IMR-90 (cell line): Measurements from ENCODE around the gene RNF34. TPM values are rescaled to one million over a fixed set of nuclear protein-coding genes. Genes with fewer than 3 reads are reported as not detected.
A peak's percentile ranks its signal among the peaks of the same experiment; 100 is the strongest.

Source experiments
- ATAC-seq: fragments of 200-7000 bp; cut with Tn5 transposase; 2 replicates; pipeline ENCODE4 v1.9.1; 2020; ENCODE audit warnings: low read depth, mild to moderate bottlenecking, moderate library complexity
- BruUV-seq: library from RNA; stranded (reverse); fragments of 400-500 nt; replicated peaks from 2 replicates; lab custom pipeline; 2021; lab: Mats Ljungman, UMichigan
- CTCF ChIA-PET: fragments of 300-600 bp; formaldehyde crosslinking; extraction: SDS; loops from one replicate; lab custom pipeline; 2021; ENCODE audit warnings: antibody characterized with exemption; lab: Yijun Ruan, JAX
- POLR2A ChIA-PET: fragments of 300-600 bp; sonication (Branson Sonifier 250); formaldehyde crosslinking; loops from one replicate; lab custom pipeline; 2022; ENCODE audit warnings: antibody characterized with exemption; ENCODE audit not compliant: unreplicated experiment; lab: Charles Lee
- DNase-seq: peaks from one replicate; pipeline ENCODE4 v3.0.0; 2013
- H2AFZ ChIP-seq: replicated peaks from 2 replicates; pipeline ENCODE3; 2013; ENCODE audit warnings: low read length, mild to moderate bottlenecking; ENCODE audit not compliant: poor library complexity
- H2AK5ac ChIP-seq: 2 replicates; pipeline ENCODE4 v1.6.1; 2013; ENCODE audit warnings: low read depth, low read length, inconsistent platforms
- H2AK9ac ChIP-seq: replicated peaks from 2 replicates; pipeline ENCODE3; 2013; ENCODE audit warnings: mild to moderate bottlenecking, low read depth, low read length, moderate library complexity; ENCODE audit not compliant: poor library complexity
- H2BK120ac ChIP-seq: 2 replicates; pipeline ENCODE4 v1.6.1; 2013; ENCODE audit warnings: low read depth, low read length, inconsistent platforms
- H2BK15ac ChIP-seq: 3 replicates; pipeline ENCODE4 v1.6.1; 2013; ENCODE audit warnings: low read depth, low read length, inconsistent platforms
- H2BK20ac ChIP-seq: 2 replicates; pipeline ENCODE4 v1.6.1; 2013; ENCODE audit warnings: low read depth, mild to moderate bottlenecking, inconsistent platforms, low read length, moderate library complexity
- H2BK5ac ChIP-seq: 2 replicates; pipeline ENCODE4 v1.6.1; 2013; ENCODE audit warnings: mild to moderate bottlenecking, low read depth, low read length, inconsistent platforms; ENCODE audit not compliant: poor library complexity, severe bottlenecking
- H3K14ac ChIP-seq: replicated peaks from 2 replicates; pipeline ENCODE4 v1.6.1; 2013; ENCODE audit warnings: low read depth, low read length, inconsistent platforms
- H3K18ac ChIP-seq: 2 replicates; pipeline ENCODE4 v1.6.1; 2013; ENCODE audit warnings: low read depth, low read length, control low read depth
- H3K23ac ChIP-seq: 2 replicates; pipeline ENCODE4 v1.6.1; 2013; ENCODE audit warnings: low read depth, low read length, inconsistent platforms
- H3K27ac ChIP-seq: 2 replicates; pipeline ENCODE4 v1.5.1; 2013; ENCODE audit warnings: mild to moderate bottlenecking, control low read depth, low read length; ENCODE audit not compliant: insufficient read depth
- H3K27me3 ChIP-seq: 2 replicates; pipeline ENCODE4 v1.6.1; 2013; ENCODE audit warnings: low read length; ENCODE audit not compliant: control insufficient read depth, insufficient read depth
- H3K36me3 ChIP-seq: 2 replicates; pipeline ENCODE4 v1.6.1; 2013; ENCODE audit warnings: low read length, mixed read lengths; ENCODE audit not compliant: control insufficient read depth, insufficient read depth
- H3K4ac ChIP-seq: 2 replicates; pipeline ENCODE4 v1.6.1; 2013; ENCODE audit warnings: low read depth, low read length, inconsistent platforms
- H3K4me1 ChIP-seq: 2 replicates; pipeline ENCODE4 v1.6.1; 2013; ENCODE audit warnings: low read length, mixed read lengths; ENCODE audit not compliant: control insufficient read depth, insufficient read depth
- H3K4me2 ChIP-seq: 2 replicates; pipeline ENCODE4 v1.6.1; 2013; ENCODE audit warnings: low read depth, mild to moderate bottlenecking, control low read depth, low read length, moderate library complexity
- H3K4me3 ChIP-seq: 2 replicates; pipeline ENCODE4 v1.5.1; 2013; ENCODE audit warnings: low read depth, mild to moderate bottlenecking, control low read depth, low read length, moderate library complexity; ENCODE audit not compliant: insufficient read depth
- H3K56ac ChIP-seq: 2 replicates; pipeline ENCODE4 v1.6.1; 2013; ENCODE audit warnings: low read length, inconsistent platforms; ENCODE audit not compliant: insufficient read depth; ENCODE audit errors: extremely low read depth
- H3K79me1 ChIP-seq, 2 experiments: 2 replicates each; pipeline ENCODE4 v1.6.1; 2013; ENCODE audit warnings: low read length in 2 of 2, inconsistent platforms in 1 of 2, low read depth in 1 of 2
- H3K9ac ChIP-seq: 2 replicates; pipeline ENCODE4 v1.6.1; 2013; ENCODE audit warnings: low read depth, low read length, control low read depth
- H3K9me1 ChIP-seq: 2 replicates; pipeline ENCODE4 v1.6.1; 2013; ENCODE audit warnings: low read length, inconsistent platforms; ENCODE audit not compliant: insufficient read depth
- H3K9me3 ChIP-seq: 2 replicates; pipeline ENCODE4 v1.6.1; 2013; ENCODE audit warnings: low read length; ENCODE audit not compliant: control insufficient read depth, insufficient read depth
- H4K20me1 ChIP-seq: 2 replicates; pipeline ENCODE4 v1.6.1; 2013; ENCODE audit warnings: low read length, inconsistent platforms; ENCODE audit not compliant: insufficient read depth
- H4K5ac ChIP-seq: 2 replicates; pipeline ENCODE4 v1.6.1; 2013; ENCODE audit warnings: mild to moderate bottlenecking, low read depth, low read length, control low read depth
- H4K8ac ChIP-seq, 2 experiments: 2 replicates each; pipeline ENCODE4 v1.6.1; 2013; ENCODE audit warnings: low read depth in 2 of 2, low read length in 2 of 2, control low read depth in 1 of 2, inconsistent platforms in 1 of 2
- H4K91ac ChIP-seq: 2 replicates; pipeline ENCODE4 v1.6.1; 2013; ENCODE audit warnings: low read depth, low read length, inconsistent platforms; ENCODE audit not compliant: insufficient read depth
- BHLHE40 ChIP-seq: fragments of 150-350 bp; IDR thresholded peaks from 2 replicates; pipeline ENCODE4 v1.6.1; 2016; ENCODE audit warnings: mild to moderate bottlenecking, low read depth, low read length
- CEBPB ChIP-seq: IDR thresholded peaks from 2 replicates; pipeline ENCODE4 v1.6.1; 2012; ENCODE audit warnings: low read depth, low read length, improper control_type of control experiment
- CHD1 ChIP-seq: IDR thresholded peaks from 2 replicates; pipeline ENCODE4 v1.6.1; 2012; ENCODE audit warnings: low read depth, low read length, improper control_type of control experiment
- FOS ChIP-seq: fragments of 150-350 bp; IDR thresholded peaks from 2 replicates; pipeline ENCODE4 v1.6.1; 2016; ENCODE audit warnings: low read depth, low read length
- MAFK ChIP-seq: IDR thresholded peaks from 2 replicates; pipeline ENCODE4 v1.6.1; 2012; ENCODE audit warnings: low read depth, low read length, improper control_type of control experiment
- MAZ ChIP-seq: IDR thresholded peaks from 2 replicates; pipeline ENCODE4 v1.6.1; 2012; ENCODE audit warnings: low read depth, mild to moderate bottlenecking, low read length, improper control_type of control experiment, moderate library complexity, borderline replicate concordance
- MXI1 ChIP-seq: IDR thresholded peaks from 2 replicates; pipeline ENCODE4 v1.6.1; 2012; ENCODE audit warnings: low read depth, mild to moderate bottlenecking, low read length, moderate library complexity, borderline replicate concordance
- NFE2L2 ChIP-seq: fragments of 150-350 bp; IDR thresholded peaks from 2 replicates; pipeline ENCODE4 v1.6.1; 2016; ENCODE audit warnings: low read depth, mild to moderate bottlenecking, low read length
- POLR2A ChIP-seq: IDR thresholded peaks from 2 replicates; pipeline ENCODE4 v1.6.1; 2012; ENCODE audit warnings: mild to moderate bottlenecking, low read depth, low read length
- RAD21 ChIP-seq: IDR thresholded peaks from 2 replicates; pipeline ENCODE4 v1.6.1; 2012; ENCODE audit warnings: low read length, improper control_type of control experiment
- RCOR1 ChIP-seq: IDR thresholded peaks from 2 replicates; pipeline ENCODE4 v1.6.1; 2012; ENCODE audit warnings: mild to moderate bottlenecking, low read length, improper control_type of control experiment; ENCODE audit not compliant: insufficient replicate concordance
- RFX5 ChIP-seq: IDR thresholded peaks from 2 replicates; pipeline ENCODE4 v1.8.0; 2012; ENCODE audit warnings: low read depth, mild to moderate bottlenecking, low read length, moderate library complexity
- SMC3 ChIP-seq: fragments of 150-350 bp; IDR thresholded peaks from 2 replicates; pipeline ENCODE4 v1.6.1; 2016; ENCODE audit warnings: low read depth, mild to moderate bottlenecking, antibody characterized with exemption, low read length, moderate library complexity
- WGBS, 2 experiments: methylation state at CpG; one replicate each; pipeline versions ENCODE4 v1.1.5 to v1.1.7; 2013; ENCODE audit warnings: missing lambda C conversion rate in 2 of 2; ENCODE audit not compliant: insufficient read length in 1 of 2; ENCODE audit errors: extremely low coverage in 2 of 2; 5-methylcytosine and 5-hydroxymethylcytosine counted together
- dilution Hi-C: fragments of 300-500 bp; cut with HindIII; formaldehyde crosslinking; loops from one replicate; pipeline ENCODE4 v1.14.3; 2018; ENCODE audit warnings: low sequenced_read_pairs; ENCODE audit not compliant: unreplicated experiment
- in situ Hi-C: fragments of 300-500 bp; cut with MboI; formaldehyde crosslinking; loops from 3 replicates; pipeline ENCODE4 v1.14.3; 2019; ENCODE audit warnings: low sequenced_read_pairs, inconsistent platforms, mixed read lengths
- intact Hi-C: fragments of 100-400 bp; cut with micrococcal nuclease; formaldehyde crosslinking; loops from 2 replicates; pipeline ENCODE4 v1.10.0; 2022
- polyA plus RNA-seq, 3 experiments: library from polyadenylated mRNA; depleted of rRNA; stranded (reverse); fragments of >200 nt; gene quantifications; 2 replicates each; pipeline ENCODE4 v1.2.3, GENCODE V29; 2012; ENCODE audit warnings: low replicate concordance in 1 of 3
- total RNA-seq: library from RNA; depleted of rRNA; stranded (reverse); fragments of >200 nt; gene quantifications from 2 replicates; pipeline ENCODE4 v1.2.3, GENCODE V29; 2012
- TF ChIP-seq, protein P1 (sequence below): conservative IDR thresholded peaks from 2 replicates; pipeline ENCODE4 v1.5.1; 2012; ENCODE audit warnings: mild to moderate bottlenecking, low read depth, low read length, improper control_type of control experiment
- TF ChIP-seq, protein P2 (sequence below): fragments of 150-350 bp; IDR thresholded peaks from 2 replicates; pipeline ENCODE4 v1.6.1; 2016; ENCODE audit warnings: low read depth, mild to moderate bottlenecking, low read length, moderate library complexity, borderline replicate concordance

The RNF34 gene
- total and polyA plus RNA-seq, 2 of the 4 experiments (the other 2 are of a cell fraction) = 33.2 to 69.5 TPM

DNA sequence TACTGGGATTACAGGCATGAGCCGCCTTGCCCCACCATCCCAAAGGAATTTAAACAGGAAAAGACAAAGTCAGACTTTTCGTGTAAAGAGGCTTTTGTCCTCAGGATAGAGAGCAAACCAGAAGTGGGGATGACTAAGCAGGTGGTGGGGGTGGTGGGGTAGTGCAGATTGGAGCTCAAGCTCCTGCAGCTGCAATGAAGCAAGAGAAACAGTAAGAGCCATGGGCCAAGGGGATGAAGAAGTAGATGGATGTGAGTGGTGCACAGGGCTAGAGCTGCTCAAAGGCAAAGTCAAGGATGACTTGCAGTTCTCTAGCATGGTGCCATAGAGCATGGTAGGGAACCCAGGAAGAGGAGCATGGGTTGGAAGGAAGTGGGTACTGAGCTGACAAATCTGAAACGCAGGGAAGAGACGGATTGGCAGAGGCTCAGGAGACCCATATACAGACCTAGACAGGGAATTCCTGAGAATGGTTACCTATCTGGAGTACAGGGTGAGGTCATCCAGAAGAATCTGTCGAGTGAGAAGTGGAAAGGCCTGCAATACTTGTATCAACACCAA lies 11.4 kb upstream of the RNF34 start:
- no peak overlapping the region for H3K4me3 ChIP-seq
- peak overlapping the region; percentile 84 for H3K4ac ChIP-seq
- WGBS, 2 experiments = no CpG with 5 or more reads among the region's 5 CpGs
- H2BK15ac ChIP-seq = peak overlapping the region; percentile 85; the same call in 2 of the 3 replicates
- peak overlapping the region; percentile 84 for H2BK120ac ChIP-seq
- peak; percentile 94 for DNase-seq
- peak overlapping the region; percentile 39 for H3K14ac ChIP-seq
- H2BK20ac ChIP-seq = peak overlapping the region; percentile 92
- peak overlapping the region; percentile 77 for H2AK9ac ChIP-seq
- H3K27me3 ChIP-seq = no peaks in the 10 kb centered on the region
- ChIA-PET POLR2A (interaction anchor here (0.5 kb wide), 1 partner anchor 191 kb away, joined by 3 read pairs; no protein-coding TSS in a partner anchor), CTCF (interaction anchor here (0.6 kb wide), 1 partner anchor 85 kb away, joined by 3 read pairs; no protein-coding TSS in a partner anchor)
- no peak overlapping the region for H3K56ac ChIP-seq
- H4K5ac ChIP-seq = peak overlapping the region; percentile 13; the same call in 1 of the 2 replicates
- H2BK5ac ChIP-seq = peak overlapping the region; percentile 73
- peak overlapping the region; percentile 87 for H4K91ac ChIP-seq
- intact Hi-C loops (no loop called here), dilution Hi-C loops (no loop called here), in situ Hi-C loops (no loop called here)
- peaks cover 6% of the 10 kb centered on the region; the same call in 1 of the 2 replicates for H3K9me1 ChIP-seq
- BruUV-seq = no TSS peak
- H3K4me2 ChIP-seq = peak overlapping the region; percentile 24; the same call in 1 of the 2 replicates
- H3K23ac ChIP-seq = peak overlapping the region; percentile 40; the same call in 1 of the 2 replicates
- no peak overlapping the region for H3K9ac ChIP-seq
- H2AFZ ChIP-seq = peak overlapping the region; percentile 91
- H4K20me1 ChIP-seq = no peaks in the 10 kb centered on the region
- H3K36me3 ChIP-seq = no peaks in the 10 kb centered on the region
- H3K4me1 ChIP-seq = peaks cover 5% of the 10 kb centered on the region
- peak overlapping the region; percentile 95 for H2AK5ac ChIP-seq
- H3K27ac ChIP-seq = peak overlapping the region; percentile 24
- H4K8ac ChIP-seq = peak overlapping the region; percentile 48 to 81
- ATAC-seq = peak; percentile 94
- peak overlapping the region; percentile 63; the same call in 1 of the 2 replicates for H3K18ac ChIP-seq
- no peaks in the 10 kb centered on the region for H3K79me1 ChIP-seq
- no peaks in the 10 kb centered on the region for H3K9me3 ChIP-seq
- TF ChIP-seq, protein P1, sequence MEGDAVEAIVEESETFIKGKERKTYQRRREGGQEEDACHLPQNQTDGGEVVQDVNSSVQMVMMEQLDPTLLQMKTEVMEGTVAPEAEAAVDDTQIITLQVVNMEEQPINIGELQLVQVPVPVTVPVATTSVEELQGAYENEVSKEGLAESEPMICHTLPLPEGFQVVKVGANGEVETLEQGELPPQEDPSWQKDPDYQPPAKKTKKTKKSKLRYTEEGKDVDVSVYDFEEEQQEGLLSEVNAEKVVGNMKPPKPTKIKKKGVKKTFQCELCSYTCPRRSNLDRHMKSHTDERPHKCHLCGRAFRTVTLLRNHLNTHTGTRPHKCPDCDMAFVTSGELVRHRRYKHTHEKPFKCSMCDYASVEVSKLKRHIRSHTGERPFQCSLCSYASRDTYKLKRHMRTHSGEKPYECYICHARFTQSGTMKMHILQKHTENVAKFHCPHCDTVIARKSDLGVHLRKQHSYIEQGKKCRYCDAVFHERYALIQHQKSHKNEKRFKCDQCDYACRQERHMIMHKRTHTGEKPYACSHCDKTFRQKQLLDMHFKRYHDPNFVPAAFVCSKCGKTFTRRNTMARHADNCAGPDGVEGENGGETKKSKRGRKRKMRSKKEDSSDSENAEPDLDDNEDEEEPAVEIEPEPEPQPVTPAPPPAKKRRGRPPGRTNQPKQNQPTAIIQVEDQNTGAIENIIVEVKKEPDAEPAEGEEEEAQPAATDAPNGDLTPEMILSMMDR = no peak
- peak; percentile 51 for TF ChIP-seq FOS
- peak; percentile 57 for TF ChIP-seq NFE2L2
- no peak for TF ChIP-seq SMC3
- TF ChIP-seq MXI1 = no peak
- TF ChIP-seq POLR2A = no peak
- no peak for TF ChIP-seq RAD21
- TF ChIP-seq BHLHE40 = no peak
- no peak for TF ChIP-seq CHD1
- TF ChIP-seq CEBPB = peak; percentile 82
- no peak for TF ChIP-seq RCOR1
- no peak for TF ChIP-seq RFX5
- TF ChIP-seq MAFK = no peak
- TF ChIP-seq, protein P2, sequence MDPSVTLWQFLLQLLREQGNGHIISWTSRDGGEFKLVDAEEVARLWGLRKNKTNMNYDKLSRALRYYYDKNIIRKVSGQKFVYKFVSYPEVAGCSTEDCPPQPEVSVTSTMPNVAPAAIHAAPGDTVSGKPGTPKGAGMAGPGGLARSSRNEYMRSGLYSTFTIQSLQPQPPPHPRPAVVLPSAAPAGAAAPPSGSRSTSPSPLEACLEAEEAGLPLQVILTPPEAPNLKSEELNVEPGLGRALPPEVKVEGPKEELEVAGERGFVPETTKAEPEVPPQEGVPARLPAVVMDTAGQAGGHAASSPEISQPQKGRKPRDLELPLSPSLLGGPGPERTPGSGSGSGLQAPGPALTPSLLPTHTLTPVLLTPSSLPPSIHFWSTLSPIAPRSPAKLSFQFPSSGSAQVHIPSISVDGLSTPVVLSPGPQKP = no peak
- TF ChIP-seq MAZ = peak; percentile 66; the same call in 1 of the 2 replicates
